ENCODE data around the gene CFAP46.

The CFAP46 gene

DNA sequence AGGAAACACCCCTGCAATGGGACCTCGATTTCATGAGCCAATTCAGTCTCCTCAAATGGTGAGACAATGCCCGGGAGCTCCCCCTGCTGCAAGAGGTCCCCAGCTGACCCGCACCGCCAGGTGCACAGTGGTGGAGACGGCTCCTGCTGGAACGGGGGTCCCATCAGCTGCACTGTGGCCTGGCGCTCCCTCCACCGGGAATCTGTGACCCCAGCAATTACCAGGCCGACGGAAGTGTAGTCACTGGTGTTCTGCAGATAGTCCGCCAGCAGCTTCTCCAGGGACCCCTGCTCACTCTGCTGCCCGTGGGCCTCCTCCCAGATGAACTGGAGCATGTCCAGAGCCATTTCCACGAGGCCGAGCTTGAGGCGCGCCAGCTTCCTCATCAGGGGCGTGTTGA lies 91.5 kb downstream of the CFAP46 start:
- peak overlapping the region; percentile 23 for H3K18ac ChIP-seq (ENCODE audit: low read length)
- H3K4me3 ChIP-seq (ENCODE audit: low read length in 2 of 2) = no peak overlapping the region
- H4K8ac ChIP-seq (ENCODE audit: low read depth, low read length) = no peak overlapping the region
- no peaks in the 10 kb centered on the region for H3K79me1 ChIP-seq (ENCODE audit: low read depth, low read length)
- H2BK12ac ChIP-seq (ENCODE audit: low read length) = no peak overlapping the region
- WGBS, 2 donors (ENCODE audit: extremely low coverage in 2 of 2, insufficient read length in 2 of 2, insufficient replicate concordance in 1 of 2) = no CpG with 5 or more reads among the region's 17 CpGs
- no peak overlapping the region for H3K14ac ChIP-seq (ENCODE audit: low read length)
- H3K36me3 ChIP-seq (replicated peaks in 1 of 2; ENCODE audit: control insufficient read depth in 2 of 2, insufficient read depth in 2 of 2, low read length in 2 of 2) = no peaks in the 10 kb centered on the region
- no peak overlapping the region for H3K4ac ChIP-seq (ENCODE audit: low read length)
- no peak overlapping the region for H3K9ac ChIP-seq (ENCODE audit: low read depth, low read length, poor library complexity)
- DNase-seq (ENCODE audit: low spot score) = no peak
- H3K23ac ChIP-seq (ENCODE audit: low read depth, low read length, poor library complexity) = peak overlapping the region; percentile 10
- H4K91ac ChIP-seq (ENCODE audit: low read depth, low read length, poor library complexity) = no peak overlapping the region
- no peak overlapping the region for H2BK120ac ChIP-seq (ENCODE audit: low read depth, low read length)
- H2AFZ ChIP-seq (ENCODE audit: low read length) = no peak overlapping the region
- no peak overlapping the region for H2BK15ac ChIP-seq (ENCODE audit: low read length)
- H3K9me3 ChIP-seq (replicated peaks in 1 of 2; ENCODE audit: control insufficient read depth in 2 of 2, insufficient read depth in 1 of 2, low read depth in 1 of 2, low read length in 2 of 2) = no peaks in the 10 kb centered on the region
- no peak overlapping the region for H3K4me2 ChIP-seq (ENCODE audit: insufficient read depth, low read length, poor library complexity, severe bottlenecking)
- H3K27ac ChIP-seq (replicated peaks; ENCODE audit: low read length) = no peak overlapping the region
- peaks cover 0 to 42% (median 0%) of the 10 kb centered on the region in 3 experiments for H3K27me3 ChIP-seq (ENCODE audit: control insufficient read depth in 3 of 3, insufficient read depth in 3 of 3, low read depth in 1 of 3, low read length in 3 of 3)
- H2BK5ac ChIP-seq (ENCODE audit: low read length) = no peak overlapping the region
- no peak overlapping the region for H2AK5ac ChIP-seq (ENCODE audit: low read depth, low read length)
- peaks cover 0 to 2% of the 10 kb centered on the region in 2 donors for H3K4me1 ChIP-seq (ENCODE audit: control insufficient read depth in 2 of 2, insufficient read depth in 1 of 2, low read depth in 1 of 2, low read length in 2 of 2)

DNA sequence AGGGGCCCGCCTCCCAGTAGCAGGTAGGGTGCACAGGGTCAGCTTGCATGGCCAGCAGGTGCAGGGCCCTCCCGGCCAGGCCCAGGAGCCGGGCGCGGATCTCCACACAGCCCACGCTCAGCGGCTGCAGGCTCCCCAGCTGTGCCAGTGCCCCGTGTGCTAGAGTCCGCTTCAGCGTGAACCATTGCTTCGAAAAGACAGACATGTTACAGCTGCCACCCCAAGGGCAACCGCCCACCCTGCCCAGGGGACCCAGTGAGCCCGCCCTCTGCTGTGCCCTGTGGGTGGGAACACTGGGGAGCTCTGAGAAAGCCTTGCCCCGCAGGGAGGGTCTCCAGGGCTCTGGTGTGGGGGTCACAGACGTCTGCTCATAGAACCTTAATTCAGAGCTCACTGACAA lies 92.1 kb downstream of the CFAP46 start:
- peaks cover 0 to 2% of the 10 kb centered on the region in 2 donors for H3K4me1 ChIP-seq (ENCODE audit: control insufficient read depth in 2 of 2, insufficient read depth in 1 of 2, low read depth in 1 of 2, low read length in 2 of 2)
- peaks cover 0 to 48% (median 0%) of the 10 kb centered on the region in 3 experiments for H3K27me3 ChIP-seq (ENCODE audit: control insufficient read depth in 3 of 3, insufficient read depth in 3 of 3, low read depth in 1 of 3, low read length in 3 of 3)
- no peak overlapping the region for H2BK5ac ChIP-seq (ENCODE audit: low read length)
- no peak overlapping the region for H3K14ac ChIP-seq (ENCODE audit: low read length)
- no peak overlapping the region for H2BK120ac ChIP-seq (ENCODE audit: low read depth, low read length)
- no peaks in the 10 kb centered on the region for H3K79me1 ChIP-seq (ENCODE audit: low read depth, low read length)
- DNase-seq (ENCODE audit: low spot score) = no peak
- no peak overlapping the region for H2BK12ac ChIP-seq (ENCODE audit: low read length)
- H3K27ac ChIP-seq (replicated peaks; ENCODE audit: low read length) = no peak overlapping the region
- H3K23ac ChIP-seq (ENCODE audit: low read depth, low read length, poor library complexity) = no peak overlapping the region
- H2BK15ac ChIP-seq (ENCODE audit: low read length) = no peak overlapping the region
- no peak overlapping the region for H4K8ac ChIP-seq (ENCODE audit: low read depth, low read length)
- no peaks in the 10 kb centered on the region for H3K36me3 ChIP-seq (replicated peaks in 1 of 2; ENCODE audit: control insufficient read depth in 2 of 2, insufficient read depth in 2 of 2, low read length in 2 of 2)
- H3K9me3 ChIP-seq (replicated peaks in 1 of 2; ENCODE audit: control insufficient read depth in 2 of 2, insufficient read depth in 1 of 2, low read depth in 1 of 2, low read length in 2 of 2) = no peaks in the 10 kb centered on the region
- H3K9ac ChIP-seq (ENCODE audit: low read depth, low read length, poor library complexity) = no peak overlapping the region
- H3K4me2 ChIP-seq (ENCODE audit: insufficient read depth, low read length, poor library complexity, severe bottlenecking) = no peak overlapping the region
- no peak overlapping the region for H4K91ac ChIP-seq (ENCODE audit: low read depth, low read length, poor library complexity)
- H3K4ac ChIP-seq (ENCODE audit: low read length) = no peak overlapping the region
- H2AK5ac ChIP-seq (ENCODE audit: low read depth, low read length) = peak overlapping the region; percentile 10
- no peak overlapping the region for H3K18ac ChIP-seq (ENCODE audit: low read length)
- H3K4me3 ChIP-seq (ENCODE audit: low read length in 2 of 2) = no peak overlapping the region
- H2AFZ ChIP-seq (ENCODE audit: low read length) = no peak overlapping the region
- no CpG with 5 or more reads among the region's 15 CpGs for WGBS, 2 donors (ENCODE audit: extremely low coverage in 2 of 2, insufficient read length in 2 of 2, insufficient replicate concordance in 1 of 2)

DNA sequence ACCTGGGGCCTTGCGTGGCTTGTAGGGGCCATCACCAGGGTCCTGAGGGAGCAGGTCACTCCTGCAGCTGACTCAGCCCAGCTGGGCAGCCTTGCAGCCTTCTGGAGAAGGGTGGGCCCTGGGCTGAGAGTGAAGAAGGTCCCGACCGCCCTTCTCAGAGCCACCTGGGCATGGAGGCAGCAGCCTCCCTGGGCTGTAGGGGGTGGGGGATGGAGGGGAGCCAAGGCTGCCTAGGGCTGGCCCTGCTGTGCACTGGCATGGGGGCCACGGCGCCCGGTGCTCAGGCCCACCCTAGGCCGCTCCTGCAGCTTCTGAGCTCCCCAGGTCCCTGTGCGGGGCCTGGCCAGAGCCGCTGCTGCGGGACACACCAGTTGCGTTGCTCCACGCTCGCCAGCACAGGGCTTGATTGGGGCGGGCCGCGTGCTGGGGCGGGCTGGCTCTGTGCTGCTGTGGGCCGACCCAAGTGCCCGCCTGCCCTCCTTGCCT lies 92.8 kb downstream of the CFAP46 start:
- H3K14ac ChIP-seq (ENCODE audit: low read length) = peak overlapping the region; percentile 38
- H4K8ac ChIP-seq (ENCODE audit: low read depth, low read length) = no peak overlapping the region
- no peaks in the 10 kb centered on the region for H3K36me3 ChIP-seq (replicated peaks in 1 of 2; ENCODE audit: control insufficient read depth in 2 of 2, insufficient read depth in 2 of 2, low read length in 2 of 2)
- peaks cover 0 to 2% of the 10 kb centered on the region in 2 donors for H3K4me1 ChIP-seq (ENCODE audit: control insufficient read depth in 2 of 2, insufficient read depth in 1 of 2, low read depth in 1 of 2, low read length in 2 of 2)
- H3K9ac ChIP-seq (ENCODE audit: low read depth, low read length, poor library complexity) = peak overlapping the region; percentile 44
- no CpG with 5 or more reads among the region's 19 CpGs for WGBS, 2 donors (ENCODE audit: extremely low coverage in 2 of 2, insufficient read length in 2 of 2, insufficient replicate concordance in 1 of 2)
- no peak overlapping the region for H3K4me3 ChIP-seq (ENCODE audit: low read length in 2 of 2)
- no peak overlapping the region for H2BK5ac ChIP-seq (ENCODE audit: low read length)
- H2BK15ac ChIP-seq (ENCODE audit: low read length) = peak overlapping the region; percentile 26
- no peaks in the 10 kb centered on the region for H3K9me3 ChIP-seq (replicated peaks in 1 of 2; ENCODE audit: control insufficient read depth in 2 of 2, insufficient read depth in 1 of 2, low read depth in 1 of 2, low read length in 2 of 2)
- DNase-seq (ENCODE audit: low spot score) = no peak
- no peak overlapping the region for H2BK12ac ChIP-seq (ENCODE audit: low read length)
- peak overlapping the region; percentile 2 for H2AK5ac ChIP-seq (ENCODE audit: low read depth, low read length)
- no peak overlapping the region for H2AFZ ChIP-seq (ENCODE audit: low read length)
- no peak overlapping the region for H3K4me2 ChIP-seq (ENCODE audit: insufficient read depth, low read length, poor library complexity, severe bottlenecking)
- no peak overlapping the region for H4K91ac ChIP-seq (ENCODE audit: low read depth, low read length, poor library complexity)
- H3K27me3 ChIP-seq (ENCODE audit: control insufficient read depth in 3 of 3, insufficient read depth in 3 of 3, low read depth in 1 of 3, low read length in 3 of 3) = peaks cover 0 to 50% (median 0%) of the 10 kb centered on the region in 3 experiments
- H3K79me1 ChIP-seq (ENCODE audit: low read depth, low read length) = no peaks in the 10 kb centered on the region
- H3K18ac ChIP-seq (ENCODE audit: low read length) = peak overlapping the region; percentile 85
- peak overlapping the region; percentile 25 for H3K23ac ChIP-seq (ENCODE audit: low read depth, low read length, poor library complexity)
- no peak overlapping the region for H3K27ac ChIP-seq (replicated peaks; ENCODE audit: low read length)
- no peak overlapping the region for H2BK120ac ChIP-seq (ENCODE audit: low read depth, low read length)
- H3K4ac ChIP-seq (ENCODE audit: low read length) = peak overlapping the region; percentile 53

DNA sequence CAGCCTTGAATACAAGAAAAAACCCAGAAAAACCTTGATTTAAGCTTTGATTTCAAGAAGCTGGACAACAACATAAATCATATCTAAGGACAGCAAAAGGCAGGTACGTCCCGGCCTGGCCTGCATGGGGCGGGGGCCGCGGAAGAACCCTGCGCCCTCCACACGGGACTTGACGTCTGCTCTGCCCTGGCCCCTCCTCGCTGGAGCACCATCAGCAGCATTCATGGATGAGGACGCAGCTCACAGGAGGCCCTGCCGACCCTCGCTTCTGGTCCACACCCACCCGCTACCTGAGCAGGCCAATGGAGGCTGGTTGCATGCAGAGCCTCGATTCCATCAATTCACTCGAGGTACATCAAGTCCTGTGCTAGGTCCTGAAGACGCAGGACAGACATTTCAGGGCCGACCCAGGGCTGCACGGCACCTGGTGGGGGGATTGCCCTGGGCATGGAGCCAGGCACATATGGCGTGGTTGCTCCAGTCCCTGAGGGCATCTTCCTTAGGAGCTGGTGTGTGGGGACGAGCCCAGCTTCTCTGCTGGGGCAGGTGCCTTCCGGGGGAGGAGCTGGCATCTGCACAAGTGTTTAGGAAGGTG lies 93.3 kb downstream of the CFAP46 start:
- H3K9ac ChIP-seq (ENCODE audit: low read depth, low read length, poor library complexity) = peak overlapping the region; percentile 44
- DNase-seq (ENCODE audit: low spot score) = no peak
- H2AK5ac ChIP-seq (ENCODE audit: low read depth, low read length) = peak overlapping the region; percentile 2
- peak overlapping the region; percentile 53 for H3K4ac ChIP-seq (ENCODE audit: low read length)
- peak overlapping the region; percentile 76 for H3K18ac ChIP-seq (ENCODE audit: low read length)
- peak overlapping the region; percentile 75 for H3K23ac ChIP-seq (ENCODE audit: low read depth, low read length, poor library complexity)
- no peak overlapping the region for H3K4me3 ChIP-seq (ENCODE audit: low read length in 2 of 2)
- H2BK5ac ChIP-seq (ENCODE audit: low read length) = no peak overlapping the region
- H2BK120ac ChIP-seq (ENCODE audit: low read depth, low read length) = no peak overlapping the region
- H3K27ac ChIP-seq (replicated peaks; ENCODE audit: low read length) = no peak overlapping the region
- no peak overlapping the region for H2AFZ ChIP-seq (ENCODE audit: low read length)
- H3K36me3 ChIP-seq (replicated peaks in 1 of 2; ENCODE audit: control insufficient read depth in 2 of 2, insufficient read depth in 2 of 2, low read length in 2 of 2) = no peaks in the 10 kb centered on the region
- H4K8ac ChIP-seq (ENCODE audit: low read depth, low read length) = no peak overlapping the region
- no peak overlapping the region for H3K4me2 ChIP-seq (ENCODE audit: insufficient read depth, low read length, poor library complexity, severe bottlenecking)
- no peak overlapping the region for H4K91ac ChIP-seq (ENCODE audit: low read depth, low read length, poor library complexity)
- peak overlapping the region; percentile 38 for H3K14ac ChIP-seq (ENCODE audit: low read length)
- H3K4me1 ChIP-seq (ENCODE audit: control insufficient read depth in 2 of 2, insufficient read depth in 1 of 2, low read depth in 1 of 2, low read length in 2 of 2) = peaks cover 0 to 2% of the 10 kb centered on the region in 2 donors
- H3K27me3 ChIP-seq (ENCODE audit: control insufficient read depth in 3 of 3, insufficient read depth in 3 of 3, low read depth in 1 of 3, low read length in 3 of 3) = peaks cover 0 to 50% (median 0%) of the 10 kb centered on the region in 3 experiments
- H2BK15ac ChIP-seq (ENCODE audit: low read length) = peak overlapping the region; percentile 26
- H3K79me1 ChIP-seq (ENCODE audit: low read depth, low read length) = no peaks in the 10 kb centered on the region
- no CpG with 5 or more reads among the region's 21 CpGs for WGBS, 2 donors (ENCODE audit: extremely low coverage in 2 of 2, insufficient read length in 2 of 2, insufficient replicate concordance in 1 of 2)
- H3K9me3 ChIP-seq (replicated peaks in 1 of 2; ENCODE audit: control insufficient read depth in 2 of 2, insufficient read depth in 1 of 2, low read depth in 1 of 2, low read length in 2 of 2) = no peaks in the 10 kb centered on the region
- H2BK12ac ChIP-seq (ENCODE audit: low read length) = no peak overlapping the region

Data from neuronal stem cell (in vitro differentiated cells).